Neural cell (in vitro differentiated cells): ENCODE results near the gene ERC2. TPM values are rescaled to one million over a fixed set of nuclear protein-coding genes. Genes with fewer than 3 reads are reported as not detected.

Experiments used
- H2AFZ ChIP-seq: fragments of 200-600, 300-800 bp; sonication (generic), shearing (Covaris generic); 2 replicates; pipeline ENCODE4 v1.6.0; 2014; ENCODE audit warnings: low read depth, mild to moderate bottlenecking, antibody characterized with exemption, low read length, moderate library complexity
- H3F3A ChIP-seq: fragments of 200-600 bp; shearing (Covaris generic); 2 replicates; pipeline ENCODE4 v1.6.1; 2016; ENCODE audit warnings: mild to moderate bottlenecking, moderate library complexity, mixed read lengths, antibody characterized with exemption, low read length; ENCODE audit not compliant: insufficient read depth, poor library complexity, severe bottlenecking
- H3K27ac ChIP-seq: fragments of 200-600, 300-800 bp; sonication (generic), shearing (Covaris generic); 2 replicates; pipeline ENCODE4 v1.5.1; 2014; ENCODE audit warnings: mild to moderate bottlenecking, low read length, moderate library complexity
- H3K27me3 ChIP-seq: fragments of 300-800, 200-600 bp; sonication (generic), shearing (Covaris generic); 2 replicates; pipeline ENCODE4 v1.6.0; 2014; ENCODE audit warnings: mild to moderate bottlenecking, low read depth, low read length, moderate library complexity; ENCODE audit not compliant: insufficient read depth
- H3K36me3 ChIP-seq: fragments of 300-800, 200-600 bp; sonication (generic), shearing (Covaris generic); 2 replicates; pipeline ENCODE4 v1.5.1; 2014; ENCODE audit warnings: mild to moderate bottlenecking, antibody characterized with exemption, low read length, moderate library complexity; ENCODE audit not compliant: insufficient read depth
- H3K4me2 ChIP-seq: fragments of 300-800, 200-600 bp; sonication (generic), shearing (Covaris generic); 2 replicates; pipeline ENCODE4 v1.6.0; 2014; ENCODE audit warnings: mild to moderate bottlenecking, low read length
- H3K4me3 ChIP-seq: fragments of 300-800, 200-600 bp; sonication (generic), shearing (Covaris generic); 2 replicates; pipeline ENCODE4 v1.5.1; 2014; ENCODE audit warnings: mild to moderate bottlenecking, low read length, moderate library complexity
- H3K79me2 ChIP-seq: fragments of 200-600 bp; shearing (Covaris generic); replicated peaks from 2 replicates; pipeline ENCODE4 v1.6.0; 2014; ENCODE audit warnings: mild to moderate bottlenecking, low read length, moderate library complexity; ENCODE audit not compliant: insufficient read depth
- H3K9ac ChIP-seq: fragments of 300-800, 200-600 bp; sonication (generic), shearing (Covaris generic); 2 replicates; pipeline ENCODE4 v1.6.1; 2016; ENCODE audit warnings: mild to moderate bottlenecking, low read length, mixed read lengths
- H3K9me2 ChIP-seq: fragments of 200-600 bp; shearing (Covaris generic); 2 replicates; pipeline ENCODE4 v1.6.1; 2016; ENCODE audit warnings: mild to moderate bottlenecking, low read length, mixed read lengths; ENCODE audit not compliant: insufficient read depth
- H3K9me3 ChIP-seq: fragments of 200-600, 300-800 bp; sonication (generic), shearing (Covaris generic); 2 replicates; pipeline ENCODE4 v1.6.1; 2016; ENCODE audit warnings: mild to moderate bottlenecking, mixed run types, low read length, moderate library complexity, mixed read lengths
- H4K20me1 ChIP-seq: fragments of 200-600 bp; shearing (Covaris generic); 2 replicates; pipeline ENCODE4 v1.6.1; 2016; ENCODE audit warnings: mild to moderate bottlenecking, mixed run types; ENCODE audit not compliant: insufficient read depth
- EP300 ChIP-seq: fragments of 450-650 bp; conservative IDR thresholded peaks from 2 replicates; pipeline ENCODE4 v1.6.1; 2014; ENCODE audit warnings: antibody characterized with exemption, mild to moderate bottlenecking, moderate library complexity; ENCODE audit not compliant: poor library complexity, severe bottlenecking
- EZH2 ChIP-seq: fragments of 200-600, 300-800 bp; shearing (Covaris generic), sonication (generic); IDR thresholded peaks from 2 replicates; pipeline ENCODE4 v1.6.1; 2014; ENCODE audit warnings: antibody characterized with exemption, low read length, borderline replicate concordance, mild to moderate bottlenecking; ENCODE audit not compliant: insufficient read depth, poor library complexity, severe bottlenecking
- MXI1 ChIP-seq: fragments of 450-650 bp; conservative IDR thresholded peaks from 2 replicates; pipeline ENCODE4 v1.6.1; 2014; ENCODE audit warnings: antibody characterized with exemption, mild to moderate bottlenecking; ENCODE audit not compliant: poor library complexity, severe bottlenecking
- POLR2AphosphoS5 ChIP-seq: IDR thresholded peaks from 2 replicates; pipeline ENCODE4 v1.6.1; 2012
- RAD21 ChIP-seq: fragments of 450-650 bp; conservative IDR thresholded peaks from 2 replicates; pipeline ENCODE4 v1.6.1; 2014; ENCODE audit warnings: antibody characterized with exemption, mild to moderate bottlenecking, moderate library complexity
- REST ChIP-seq: IDR thresholded peaks from 2 replicates; pipeline ENCODE4 v1.6.1; 2012; ENCODE audit warnings: borderline replicate concordance
- SMC3 ChIP-seq: fragments of 450-650 bp; conservative IDR thresholded peaks from 2 replicates; pipeline ENCODE4 v1.6.1; 2014; ENCODE audit warnings: antibody characterized with exemption, mild to moderate bottlenecking, moderate library complexity; ENCODE audit not compliant: poor library complexity
- TAF1 ChIP-seq: IDR thresholded peaks from 2 replicates; pipeline ENCODE4 v1.6.1; 2012; ENCODE audit warnings: low read depth
- polyA plus RNA-seq: library from polyadenylated mRNA; depleted of rRNA; stranded (reverse); fragments of >200 nt; gene quantifications from 2 replicates; pipeline ENCODE4 v1.2.3, GENCODE V29; 2014
- TF ChIP-seq, protein P1 (sequence below): fragments of 450-650 bp; IDR thresholded peaks from 2 replicates; pipeline ENCODE4 v1.5.1; 2014; ENCODE audit warnings: antibody characterized with exemption, mild to moderate bottlenecking, moderate library complexity; ENCODE audit not compliant: poor library complexity, severe bottlenecking

Gene ERC2
- polyA plus RNA-seq, 1 donor from 2014 or later = 60.4 TPM

DNA sequence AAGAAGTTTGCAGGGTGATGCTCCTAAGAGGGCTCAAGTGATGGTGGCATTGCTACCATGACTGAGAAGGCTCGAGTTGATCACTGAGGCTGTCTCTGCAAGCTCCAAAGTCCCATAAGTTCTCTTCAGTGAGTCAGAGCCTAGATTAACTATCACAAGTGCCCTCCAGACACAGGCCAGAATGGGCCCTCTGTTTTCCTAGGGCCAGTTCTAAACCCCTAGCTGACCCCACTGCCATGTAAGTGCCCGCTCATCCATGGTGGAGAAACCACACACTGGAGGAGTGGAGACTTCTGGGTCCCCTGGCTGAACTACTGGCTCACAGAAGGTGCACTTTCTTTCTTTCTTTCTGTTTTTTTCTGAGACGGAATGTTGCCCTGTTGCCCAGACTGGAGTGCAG is 893.6 kb downstream of the ERC2 start:
- TF ChIP-seq RAD21 (no peak), SMC3 (no peak), MXI1 (no peak), POLR2AphosphoS5 (no peak), TAF1 (no peak), EP300 (no peak), EZH2 (no peak), REST (no peak)
- TF ChIP-seq, protein P1, sequence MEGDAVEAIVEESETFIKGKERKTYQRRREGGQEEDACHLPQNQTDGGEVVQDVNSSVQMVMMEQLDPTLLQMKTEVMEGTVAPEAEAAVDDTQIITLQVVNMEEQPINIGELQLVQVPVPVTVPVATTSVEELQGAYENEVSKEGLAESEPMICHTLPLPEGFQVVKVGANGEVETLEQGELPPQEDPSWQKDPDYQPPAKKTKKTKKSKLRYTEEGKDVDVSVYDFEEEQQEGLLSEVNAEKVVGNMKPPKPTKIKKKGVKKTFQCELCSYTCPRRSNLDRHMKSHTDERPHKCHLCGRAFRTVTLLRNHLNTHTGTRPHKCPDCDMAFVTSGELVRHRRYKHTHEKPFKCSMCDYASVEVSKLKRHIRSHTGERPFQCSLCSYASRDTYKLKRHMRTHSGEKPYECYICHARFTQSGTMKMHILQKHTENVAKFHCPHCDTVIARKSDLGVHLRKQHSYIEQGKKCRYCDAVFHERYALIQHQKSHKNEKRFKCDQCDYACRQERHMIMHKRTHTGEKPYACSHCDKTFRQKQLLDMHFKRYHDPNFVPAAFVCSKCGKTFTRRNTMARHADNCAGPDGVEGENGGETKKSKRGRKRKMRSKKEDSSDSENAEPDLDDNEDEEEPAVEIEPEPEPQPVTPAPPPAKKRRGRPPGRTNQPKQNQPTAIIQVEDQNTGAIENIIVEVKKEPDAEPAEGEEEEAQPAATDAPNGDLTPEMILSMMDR = no peak
- Histone ChIP-seq H3K9me2 (no peaks in the 10 kb centered on the region), H3K79me2 (no peaks in the 10 kb centered on the region)

DNA sequence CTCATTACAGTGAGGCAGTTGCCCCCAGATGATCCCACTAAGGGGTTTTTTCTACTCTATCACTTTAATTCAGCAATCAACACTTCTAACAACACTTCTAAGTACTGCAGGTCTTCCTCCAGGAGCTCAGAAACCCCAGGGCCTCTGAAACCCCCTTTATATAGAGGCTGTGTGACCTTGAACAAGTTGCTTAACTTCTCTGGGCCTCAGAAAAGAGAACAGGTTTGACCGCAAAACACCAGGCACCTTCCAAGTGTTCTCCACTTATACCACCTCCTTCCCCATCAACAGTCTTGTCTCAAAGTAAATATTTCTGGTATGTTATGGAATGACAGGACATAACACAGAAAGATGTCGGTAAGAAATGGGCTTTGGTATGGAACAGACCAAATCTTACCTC is 895.5 kb downstream of the ERC2 start:
- no peak overlapping the region for H3K9ac ChIP-seq
- no peaks in the 10 kb centered on the region for H3K9me3 ChIP-seq
- no peaks in the 10 kb centered on the region for H4K20me1 ChIP-seq
- H3K27me3 ChIP-seq = no peaks in the 10 kb centered on the region
- H3K36me3 ChIP-seq = no peaks in the 10 kb centered on the region
- no peak overlapping the region for H2AFZ ChIP-seq
- no peaks in the 10 kb centered on the region for H3K9me2 ChIP-seq
- H3K4me2 ChIP-seq = no peak overlapping the region
- H3K79me2 ChIP-seq = no peaks in the 10 kb centered on the region
- H3F3A ChIP-seq = no peaks in the 10 kb centered on the region
- TF ChIP-seq POLR2AphosphoS5 (no peak), EP300 (no peak), TAF1 (no peak), SMC3 (no peak)
- H3K27ac ChIP-seq = no peak overlapping the region
- no peak overlapping the region for H3K4me3 ChIP-seq

More for the DNA sequence above, 893.6 kb downstream of the ERC2 start:
- H3K27ac ChIP-seq = no peak overlapping the region
- H3K27me3 ChIP-seq = no peaks in the 10 kb centered on the region
- no peaks in the 10 kb centered on the region for H3K36me3 ChIP-seq
- no peaks in the 10 kb centered on the region for H3K9me3 ChIP-seq
- H3F3A ChIP-seq = no peaks in the 10 kb centered on the region
- no peak overlapping the region for H2AFZ ChIP-seq
- no peak overlapping the region for H3K4me3 ChIP-seq
- H3K9ac ChIP-seq = no peak overlapping the region
- no peaks in the 10 kb centered on the region for H4K20me1 ChIP-seq
- no peak overlapping the region for H3K4me2 ChIP-seq

GRCh38 chr3:55571913-55572312 is 896.4 kb downstream of the ERC2 start:
- H2AFZ ChIP-seq = no peak overlapping the region
- TF ChIP-seq, protein P1 = no peak
- no peaks in the 10 kb centered on the region for H3K79me2 ChIP-seq
- no peak overlapping the region for H3K4me3 ChIP-seq
- no peaks in the 10 kb centered on the region for H4K20me1 ChIP-seq
- H3F3A ChIP-seq = no peaks in the 10 kb centered on the region
- no peak overlapping the region for H3K9ac ChIP-seq
- no peaks in the 10 kb centered on the region for H3K9me3 ChIP-seq
- H3K9me2 ChIP-seq = no peaks in the 10 kb centered on the region
- H3K27ac ChIP-seq = no peak overlapping the region
- no peaks in the 10 kb centered on the region for H3K27me3 ChIP-seq
- no peak overlapping the region for H3K4me2 ChIP-seq
- H3K36me3 ChIP-seq = no peaks in the 10 kb centered on the region
